Tibial nerve (tissue), 4 donors: ENCODE results near the gene LYSMD1. TPM values are rescaled to one million over a fixed set of nuclear protein-coding genes. Genes with fewer than 3 reads are reported as not detected.
"Not testable (repeated sequence)": the region's sequence is repeated elsewhere in the genome, so short reads cannot be mapped to it uniquely, and the experiment has no call there.

Experiments
- DNase-seq, 2 donors: peaks; one replicate each; pipeline ENCODE4 v3.0.0-alpha.2; 2019; ENCODE audit warnings: low spot score in 2 of 2
- H3K27ac ChIP-seq, 4 donors: fragments of 200-600 bp; sonication (generic) in 3 of 4; one replicate each; pipeline ENCODE4 v1.5.1; 2017 to 2019; ENCODE audit warnings: mild to moderate bottlenecking in 1 of 4
- H3K27me3 ChIP-seq, 2 donors: fragments of 200-600 bp; sonication (generic) in 1 of 2; one replicate each; pipeline versions ENCODE4 v1.5.1 to v1.6.0; 2017 to 2019
- H3K36me3 ChIP-seq, 3 donors: fragments of 200-600 bp; sonication (generic); one replicate each; pipeline ENCODE4 v1.5.1; 2018 to 2019
- H3K4me1 ChIP-seq, 4 donors: fragments of 200-600 bp; sonication (generic) in 3 of 4; one replicate each; pipeline ENCODE4 v1.5.1; 2017 to 2019
- H3K4me3 ChIP-seq, 4 donors: fragments of 200-600 bp; sonication (generic) in 3 of 4; one replicate each; pipeline ENCODE4 v1.5.1; 2017 to 2019; ENCODE audit warnings: mild to moderate bottlenecking in 1 of 4, moderate library complexity in 1 of 4
- H3K9me3 ChIP-seq, 4 donors: fragments of 200-600 bp; sonication (generic) in 3 of 4; one replicate each; pipeline ENCODE4 v1.5.1; 2017 to 2019
- CTCF ChIP-seq, 5 experiments: fragments of 200-600 bp in 3 of 5; fragments of 450-650 bp in 2 of 5; sonication (generic) in 3 of 5; IDR thresholded peaks; one replicate each; pipeline ENCODE4 v1.5.1; 2016 to 2019; ENCODE audit warnings: antibody characterized with exemption in 5 of 5, mild to moderate bottlenecking in 3 of 5, moderate library complexity in 2 of 5
- EP300 ChIP-seq, 2 donors: sonication (generic); formaldehyde crosslinking; IDR thresholded peaks; one replicate each; pipeline ENCODE4 v1.6.1; 2017; ENCODE audit warnings: antibody characterized with exemption in 2 of 2, mild to moderate bottlenecking in 1 of 2
- POLR2A ChIP-seq, 2 donors: fragments of 450-650 bp; IDR thresholded peaks; one replicate each; pipeline ENCODE4 v1.6.1; 2017; ENCODE audit warnings: antibody characterized with exemption in 2 of 2, mild to moderate bottlenecking in 2 of 2, moderate library complexity in 2 of 2
- WGBS, 2 donors: methylation state at CpG; one replicate each; pipeline ENCODE4 v1.1.5; 2018; 5-methylcytosine and 5-hydroxymethylcytosine counted together
- total RNA-seq, 4 donors: library from RNA; depleted of rRNA; stranded (reverse); fragments of >200 nt; gene quantifications; one replicate each; pipeline ENCODE4 v1.1.0, GENCODE V29; 2016

The LYSMD1 gene
- total RNA-seq, 4 donors from 2014 or later, result 10.1 to 16.5 (median 13.8) TPM

GRCh38 chr1:151193856-151194255 is 28.2 kb upstream of the LYSMD1 start:
- TF ChIP-seq EP300 (IDR thresholded peaks at IDR 0.05), result no peak
- DNase-seq, result no peak
- Histone ChIP-seq H3K4me3 (no peak overlapping the region), H3K9me3 (no peaks in the 10 kb centered on the region), H3K4me1 (peaks cover 4 to 26% (median 15%) of the 10 kb centered on the region in 4 donors), H3K27ac (no peak overlapping the region), H3K27me3 (no peaks in the 10 kb centered on the region), H3K36me3 (no peaks in the 10 kb centered on the region)
- WGBS, 2 donors, result 68 to 76% methylated on average over 1 of the region's 1 CpG

- Histone ChIP-seq H3K27ac (no peak overlapping the region), H3K4me1 (peaks cover 4 to 31% (median 20%) of the 10 kb centered on the region in 4 donors), H3K4me3 (no peak overlapping the region), H3K27me3 (no peaks in the 10 kb centered on the region), H3K9me3 (no peaks in the 10 kb centered on the region), H3K36me3 (no peaks in the 10 kb centered on the region)
- WGBS, 2 donors, result 76% methylated on average over 6 of the region's 6 CpGs
- TF ChIP-seq POLR2A (IDR thresholded peaks at IDR 0.05) (no peak), EP300 (IDR thresholded peaks at IDR 0.05) (no peak), CTCF (IDR thresholded peaks at IDR 0.05) (no peak)
- DNase-seq, result no peak
Measured at GRCh38 chr1:151193304-151193703, 27.6 kb upstream of the LYSMD1 start.

GRCh38 chr1:151192047-151192446 is 26.3 kb upstream of the LYSMD1 start:
- no peak for DNase-seq

GRCh38 chr1:151189637-151190445 is 24.1 kb upstream of the LYSMD1 start, which contains the start of gene VPS72:
Gene VPS72, minus strand, starts transcription at chr1:151190197. Its CDS starts 76 bp downstream, at chr1:151190121.
- Histone ChIP-seq H3K27me3 (no peaks in the 10 kb centered on the region), H3K9me3 (no peaks in the 10 kb centered on the region), H3K4me1 (peaks cover 4 to 36% (median 22%) of the 10 kb centered on the region in 4 donors), H3K36me3 (peaks cover 0 to 11% (median 7%) of the 10 kb centered on the region in 3 donors), H3K4me3 (peak within 1 kb of the TSS; percentile 73 to 96 (median 90)), H3K27ac (peak within 1 kb of the TSS; percentile 75 to 93 (median 90))
- peak; percentile 70 to 78 for DNase-seq
- TF ChIP-seq CTCF (IDR thresholded peaks at IDR 0.05) (peak in 2 of 5 experiments; percentile 58 to 71), POLR2A (IDR thresholded peaks at IDR 0.05) (peak in 1 of 2 donors; percentile 55), EP300 (IDR thresholded peaks at IDR 0.05) (peak in 1 of 2 donors; percentile 88)
- 1% methylated on average over 41 to 42 of the region's 42 CpGs for WGBS, 2 donors

More at GRCh38 chr1:151192047-151192446, 26.3 kb upstream of the LYSMD1 start:
- H3K4me3 ChIP-seq, result no peak overlapping the region
- TF ChIP-seq EP300 (IDR thresholded peaks at IDR 0.05), result no peak
- no peak for TF ChIP-seq POLR2A (IDR thresholded peaks at IDR 0.05)
- TF ChIP-seq CTCF (IDR thresholded peaks at IDR 0.05), result no peak
- WGBS, 2 donors, result 74 to 81% methylated on average over 7 of the region's 7 CpGs
- no peaks in the 10 kb centered on the region for H3K36me3 ChIP-seq
- H3K9me3 ChIP-seq, result no peaks in the 10 kb centered on the region
- H3K4me1 ChIP-seq, result peaks cover 4 to 37% (median 22%) of the 10 kb centered on the region in 4 donors
- no peaks in the 10 kb centered on the region for H3K27me3 ChIP-seq
- no peak overlapping the region for H3K27ac ChIP-seq

DNA sequence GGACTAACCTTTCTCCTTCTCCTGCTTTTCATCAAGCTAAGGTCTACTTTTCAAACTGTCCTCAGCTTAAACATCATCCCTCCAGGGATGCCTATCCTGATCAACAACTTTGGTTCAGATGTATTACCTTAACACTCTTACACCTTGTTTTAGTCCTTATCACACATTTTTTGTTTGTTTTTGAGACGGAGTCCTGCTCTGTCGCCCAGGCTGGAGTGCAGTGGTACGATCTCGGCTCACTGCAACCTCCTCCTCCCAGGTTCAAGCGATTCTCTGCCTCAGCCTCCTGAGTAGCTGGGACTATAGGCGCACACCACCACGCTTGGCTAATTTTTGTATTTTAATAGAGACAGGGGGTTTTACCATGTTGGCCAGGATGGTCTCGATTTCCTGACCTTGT is 23.0 kb upstream of the LYSMD1 start:
- Histone ChIP-seq H3K36me3 (peaks cover 0 to 23% (median 12%) of the 10 kb centered on the region in 3 donors), H3K27ac (peak overlapping the region in 1 of 4 donors; percentile 91), H3K4me1 (peaks cover 4 to 36% (median 22%) of the 10 kb centered on the region in 4 donors), H3K4me3 (peak overlapping the region; percentile 73 to 96 (median 90))
- not testable (repeated sequence) for H3K9me3 ChIP-seq, H3K27me3 ChIP-seq, DNase-seq
- WGBS, 2 donors, result 66 to 79% methylated on average over 8 of the region's 8 CpGs

GRCh38 chr1:151187205-151187604 is 21.5 kb upstream of the LYSMD1 start:
- Histone ChIP-seq H3K27ac (no peak overlapping the region), H3K27me3 (no peaks in the 10 kb centered on the region), H3K4me1 (peaks cover 4 to 36% (median 22%) of the 10 kb centered on the region in 4 donors), H3K4me3 (no peak overlapping the region), H3K9me3 (no peaks in the 10 kb centered on the region), H3K36me3 (peaks cover 3 to 38% (median 18%) of the 10 kb centered on the region in 3 donors)
- TF ChIP-seq EP300 (IDR thresholded peaks at IDR 0.05) (no peak), POLR2A (IDR thresholded peaks at IDR 0.05) (no peak), CTCF (IDR thresholded peaks at IDR 0.05) (no peak)
- 73% methylated on average over 1 of the region's 1 CpG for WGBS, 2 donors
- DNase-seq, result no peak
